SH-SY5Y (cell line): ENCODE results near the gene PRDM8.

Experiments used
- GATA2 ChIP-seq: IDR thresholded peaks from 2 replicates; pipeline ENCODE4 v1.6.1; 2011; ENCODE audit warnings: mild to moderate bottlenecking, low read depth, low read length
- GATA3 ChIP-seq: IDR thresholded peaks from 2 replicates; pipeline ENCODE4 v1.6.1; 2011; ENCODE audit warnings: low read depth, mild to moderate bottlenecking, low read length, moderate library complexity

GRCh38 chr4:80188457-80188800 lies 8.9 kb upstream of the PRDM8 start:
- TF ChIP-seq GATA2 (no peak), GATA3 (no peak)
